ENCODE data around the gene GSAP.

GSAP gene

DNA sequence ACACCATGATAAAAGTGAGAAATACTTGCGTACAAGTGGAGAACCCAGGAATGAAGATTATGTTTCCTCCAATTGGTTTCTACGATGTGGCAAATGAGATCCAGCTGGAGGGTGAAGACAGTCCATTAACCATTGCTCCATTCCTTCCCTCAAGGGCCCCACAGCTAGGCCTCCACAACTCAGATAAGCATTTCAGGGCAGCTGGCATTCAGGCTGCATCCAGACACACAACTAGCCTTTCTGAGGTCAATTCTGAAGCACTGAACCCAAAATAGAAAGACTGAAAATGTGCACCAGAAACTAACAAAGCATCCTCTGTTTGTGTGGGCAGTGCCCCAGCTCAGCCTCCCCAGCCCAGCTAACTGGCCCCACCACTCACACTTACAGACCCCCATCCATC is 94.8 kb downstream of the GSAP start:
- no peak overlapping the region for H3K4me2 ChIP-seq (ENCODE audit: low read depth, low read length, poor library complexity, severe bottlenecking)
- H3K4me3 ChIP-seq (ENCODE audit: insufficient read depth, low read length, poor library complexity, severe bottlenecking) = no peak overlapping the region
- H3K9me3 ChIP-seq (ENCODE audit: insufficient read depth, low read length) = no peaks in the 10 kb centered on the region
- H4K20me1 ChIP-seq (ENCODE audit: low read depth, low read length) = no peaks in the 10 kb centered on the region
- no peak overlapping the region for H3K9ac ChIP-seq (ENCODE audit: low read length)
- no peaks in the 10 kb centered on the region for H3K27me3 ChIP-seq (ENCODE audit: low read length)
- H2AFZ ChIP-seq (ENCODE audit: low read depth, low read length, severe bottlenecking) = no peak overlapping the region
- no peak overlapping the region for H3K27ac ChIP-seq (ENCODE audit: low read depth, low read length)
- no peaks in the 10 kb centered on the region for H3K36me3 ChIP-seq (ENCODE audit: low read length)
- no peaks in the 10 kb centered on the region for H3K79me2 ChIP-seq (ENCODE audit: insufficient read depth, low read length)
- TF ChIP-seq, protein P1, sequence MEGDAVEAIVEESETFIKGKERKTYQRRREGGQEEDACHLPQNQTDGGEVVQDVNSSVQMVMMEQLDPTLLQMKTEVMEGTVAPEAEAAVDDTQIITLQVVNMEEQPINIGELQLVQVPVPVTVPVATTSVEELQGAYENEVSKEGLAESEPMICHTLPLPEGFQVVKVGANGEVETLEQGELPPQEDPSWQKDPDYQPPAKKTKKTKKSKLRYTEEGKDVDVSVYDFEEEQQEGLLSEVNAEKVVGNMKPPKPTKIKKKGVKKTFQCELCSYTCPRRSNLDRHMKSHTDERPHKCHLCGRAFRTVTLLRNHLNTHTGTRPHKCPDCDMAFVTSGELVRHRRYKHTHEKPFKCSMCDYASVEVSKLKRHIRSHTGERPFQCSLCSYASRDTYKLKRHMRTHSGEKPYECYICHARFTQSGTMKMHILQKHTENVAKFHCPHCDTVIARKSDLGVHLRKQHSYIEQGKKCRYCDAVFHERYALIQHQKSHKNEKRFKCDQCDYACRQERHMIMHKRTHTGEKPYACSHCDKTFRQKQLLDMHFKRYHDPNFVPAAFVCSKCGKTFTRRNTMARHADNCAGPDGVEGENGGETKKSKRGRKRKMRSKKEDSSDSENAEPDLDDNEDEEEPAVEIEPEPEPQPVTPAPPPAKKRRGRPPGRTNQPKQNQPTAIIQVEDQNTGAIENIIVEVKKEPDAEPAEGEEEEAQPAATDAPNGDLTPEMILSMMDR (IDR thresholded peaks at IDR 0.05; ENCODE audit: insufficient read depth, low read length, poor library complexity, severe bottlenecking) = no peak
- no peaks in the 10 kb centered on the region for H3F3A ChIP-seq (ENCODE audit: insufficient read depth)
- H3K9me2 ChIP-seq (replicated peaks; ENCODE audit: insufficient read depth, low read length) = no peaks in the 10 kb centered on the region

GRCh38 chr7:77320714-77321113 is 95.4 kb downstream of the GSAP start:
- Histone ChIP-seq H3K9me3 (ENCODE audit: insufficient read depth, low read length) (no peaks in the 10 kb centered on the region), H3K9me2 (replicated peaks; ENCODE audit: insufficient read depth, low read length) (no peaks in the 10 kb centered on the region), H3K79me2 (ENCODE audit: insufficient read depth, low read length) (no peaks in the 10 kb centered on the region), H2AFZ (ENCODE audit: low read depth, low read length, severe bottlenecking) (no peak overlapping the region), H3F3A (ENCODE audit: insufficient read depth) (no peaks in the 10 kb centered on the region), H3K4me3 (ENCODE audit: insufficient read depth, low read length, poor library complexity, severe bottlenecking) (no peak overlapping the region), H3K36me3 (ENCODE audit: low read length) (no peaks in the 10 kb centered on the region), H3K27ac (ENCODE audit: low read depth, low read length) (no peak overlapping the region), H3K9ac (ENCODE audit: low read length) (no peak overlapping the region), H3K4me2 (ENCODE audit: low read depth, low read length, poor library complexity, severe bottlenecking) (no peak overlapping the region), H3K27me3 (ENCODE audit: low read length) (no peaks in the 10 kb centered on the region), H4K20me1 (ENCODE audit: low read depth, low read length) (no peaks in the 10 kb centered on the region)
- TF ChIP-seq EZH2phosphoT487 (conservative IDR thresholded peaks at IDR 0.05; ENCODE audit: low read length) = no peak
- TF ChIP-seq, protein P1 (IDR thresholded peaks at IDR 0.05; ENCODE audit: insufficient read depth, low read length, poor library complexity, severe bottlenecking) = no peak

GRCh38 chr7:77320137-77320536 is 96.0 kb downstream of the GSAP start:
- H3K79me2 ChIP-seq (ENCODE audit: insufficient read depth, low read length) = no peaks in the 10 kb centered on the region
- no peaks in the 10 kb centered on the region for H3F3A ChIP-seq (ENCODE audit: insufficient read depth)
- no peaks in the 10 kb centered on the region for H4K20me1 ChIP-seq (ENCODE audit: low read depth, low read length)
- no peaks in the 10 kb centered on the region for H3K27me3 ChIP-seq (ENCODE audit: low read length)
- TF ChIP-seq, protein P1 (IDR thresholded peaks at IDR 0.05; ENCODE audit: insufficient read depth, low read length, poor library complexity, severe bottlenecking) = no peak
- TF ChIP-seq EZH2phosphoT487 (conservative IDR thresholded peaks at IDR 0.05; ENCODE audit: low read length) = no peak
- no peaks in the 10 kb centered on the region for H3K9me2 ChIP-seq (replicated peaks; ENCODE audit: insufficient read depth, low read length)
- no peak overlapping the region for H3K9ac ChIP-seq (ENCODE audit: low read length)
- no peaks in the 10 kb centered on the region for H3K9me3 ChIP-seq (ENCODE audit: insufficient read depth, low read length)
- no peak overlapping the region for H3K4me2 ChIP-seq (ENCODE audit: low read depth, low read length, poor library complexity, severe bottlenecking)
- H3K27ac ChIP-seq (ENCODE audit: low read depth, low read length) = no peak overlapping the region
- no peak overlapping the region for H2AFZ ChIP-seq (ENCODE audit: low read depth, low read length, severe bottlenecking)
- no peaks in the 10 kb centered on the region for H3K36me3 ChIP-seq (ENCODE audit: low read length)
- no peak overlapping the region for H3K4me3 ChIP-seq (ENCODE audit: insufficient read depth, low read length, poor library complexity, severe bottlenecking)

- Histone ChIP-seq H3K27me3 (ENCODE audit: low read length) (no peaks in the 10 kb centered on the region), H3F3A (ENCODE audit: insufficient read depth) (no peaks in the 10 kb centered on the region), H3K4me3 (ENCODE audit: insufficient read depth, low read length, poor library complexity, severe bottlenecking) (no peak overlapping the region), H3K36me3 (ENCODE audit: low read length) (no peaks in the 10 kb centered on the region), H3K9me2 (replicated peaks; ENCODE audit: insufficient read depth, low read length) (no peaks in the 10 kb centered on the region), H3K27ac (ENCODE audit: low read depth, low read length) (no peak overlapping the region), H4K20me1 (ENCODE audit: low read depth, low read length) (no peaks in the 10 kb centered on the region), H2AFZ (ENCODE audit: low read depth, low read length, severe bottlenecking) (no peak overlapping the region), H3K4me2 (ENCODE audit: low read depth, low read length, poor library complexity, severe bottlenecking) (no peak overlapping the region), H3K79me2 (ENCODE audit: insufficient read depth, low read length) (no peaks in the 10 kb centered on the region), H3K9ac (ENCODE audit: low read length) (no peak overlapping the region), H3K9me3 (ENCODE audit: insufficient read depth, low read length) (no peaks in the 10 kb centered on the region)
- TF ChIP-seq EZH2phosphoT487 (conservative IDR thresholded peaks at IDR 0.05; ENCODE audit: low read length) = no peak
- TF ChIP-seq, protein P1 (IDR thresholded peaks at IDR 0.05; ENCODE audit: insufficient read depth, low read length, poor library complexity, severe bottlenecking) = no peak
These were observed 98.1 kb downstream of the GSAP start for GRCh38 chr7:77318019-77318418.

All from SU-DHL-6 (cell line).